GM19240 (cell line): ENCODE results near the gene CDH16.

Experiments
- DNase-seq: peaks from one replicate; pipeline ENCODE4 v3.0.0; 2011; ENCODE audit warnings: low spot score; ENCODE audit not compliant: insufficient read length

The CDH16 gene

GRCh38 chr16:66911801-66912200 is 6.9 kb downstream of the CDH16 start:
- DNase-seq: no peak

GRCh38 chr16:66911112-66911511 is 7.6 kb downstream of the CDH16 start:
- DNase-seq: no peak

GRCh38 chr16:66910175-66910940 is 8.3 kb downstream of the CDH16 start:
- no peak for DNase-seq

- no peak for DNase-seq
These were observed 9.7 kb downstream of the CDH16 start for GRCh38 chr16:66908762-66909559.

- DNase-seq: no peak
These were observed 10.6 kb downstream of the CDH16 start for GRCh38 chr16:66908116-66908515.

- DNase-seq: no peak
These were observed 11.5 kb downstream of the CDH16 start for GRCh38 chr16:66906916-66907836.

- DNase-seq: no peak
These were observed 12.8 kb downstream of the CDH16 start for GRCh38 chr16:66905633-66906539.

DNA sequence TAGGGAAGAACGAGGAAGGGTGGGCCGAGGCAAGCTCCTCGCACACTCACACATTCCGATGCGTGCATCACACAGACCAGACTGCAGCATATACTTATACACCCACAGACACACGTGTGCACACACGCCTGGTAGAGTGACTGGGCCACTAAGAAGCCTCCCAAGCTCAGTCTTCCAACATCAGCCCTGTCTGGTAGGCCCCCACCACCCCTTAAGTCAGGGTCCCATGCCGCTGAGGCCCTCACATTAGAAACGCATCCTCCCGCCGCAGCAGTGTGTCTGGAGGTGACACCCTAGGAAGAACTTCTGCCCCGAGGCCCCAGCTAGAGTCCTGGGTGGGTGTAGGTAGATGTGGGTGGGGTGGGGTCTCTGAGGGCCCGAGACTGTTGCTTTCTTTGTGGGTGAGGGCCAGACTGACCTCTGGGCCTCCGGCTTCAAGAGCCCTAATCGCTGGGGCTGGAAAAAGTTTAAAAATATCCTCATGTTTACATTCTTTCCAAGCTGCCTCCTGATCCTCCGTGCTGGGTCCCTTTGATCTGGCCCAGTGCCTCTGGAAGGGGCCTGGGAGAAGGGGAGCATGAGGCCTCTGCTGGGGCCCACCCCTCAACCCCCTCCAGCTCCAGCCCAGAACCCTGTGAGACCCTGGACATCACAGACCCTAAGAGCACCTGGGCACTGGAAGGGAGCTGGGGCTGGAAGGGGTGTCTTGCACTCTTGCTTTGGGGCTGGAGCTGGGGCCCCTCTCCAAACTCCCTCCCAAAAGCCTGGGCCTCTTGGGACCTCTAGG is 13.6 kb downstream of the CDH16 start:
- DNase-seq: no peak

DNA sequence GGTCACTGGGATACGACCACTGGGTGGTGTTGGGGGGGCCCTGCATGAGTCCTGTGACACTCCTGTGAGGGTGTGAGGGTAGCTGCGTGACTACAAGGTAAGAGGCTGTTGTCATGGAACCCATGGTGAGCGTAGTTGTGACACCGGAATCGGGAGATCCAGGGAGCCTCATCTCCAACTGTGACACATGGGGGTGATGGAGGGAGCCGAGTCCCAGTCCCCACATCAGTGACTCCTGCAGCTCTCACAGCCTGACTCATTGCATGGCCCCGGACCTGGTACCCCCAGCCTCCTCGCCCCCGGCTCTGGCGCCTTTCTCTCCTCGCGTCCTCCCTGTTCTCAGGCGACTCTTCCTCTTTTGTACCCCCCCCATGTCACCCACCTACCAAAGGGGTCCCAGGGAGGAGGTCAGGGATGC is 14.2 kb downstream of the CDH16 start:
- no peak for DNase-seq

GRCh38 chr16:66903544-66904427 is 14.9 kb downstream of the CDH16 start:
- no peak for DNase-seq

DNA sequence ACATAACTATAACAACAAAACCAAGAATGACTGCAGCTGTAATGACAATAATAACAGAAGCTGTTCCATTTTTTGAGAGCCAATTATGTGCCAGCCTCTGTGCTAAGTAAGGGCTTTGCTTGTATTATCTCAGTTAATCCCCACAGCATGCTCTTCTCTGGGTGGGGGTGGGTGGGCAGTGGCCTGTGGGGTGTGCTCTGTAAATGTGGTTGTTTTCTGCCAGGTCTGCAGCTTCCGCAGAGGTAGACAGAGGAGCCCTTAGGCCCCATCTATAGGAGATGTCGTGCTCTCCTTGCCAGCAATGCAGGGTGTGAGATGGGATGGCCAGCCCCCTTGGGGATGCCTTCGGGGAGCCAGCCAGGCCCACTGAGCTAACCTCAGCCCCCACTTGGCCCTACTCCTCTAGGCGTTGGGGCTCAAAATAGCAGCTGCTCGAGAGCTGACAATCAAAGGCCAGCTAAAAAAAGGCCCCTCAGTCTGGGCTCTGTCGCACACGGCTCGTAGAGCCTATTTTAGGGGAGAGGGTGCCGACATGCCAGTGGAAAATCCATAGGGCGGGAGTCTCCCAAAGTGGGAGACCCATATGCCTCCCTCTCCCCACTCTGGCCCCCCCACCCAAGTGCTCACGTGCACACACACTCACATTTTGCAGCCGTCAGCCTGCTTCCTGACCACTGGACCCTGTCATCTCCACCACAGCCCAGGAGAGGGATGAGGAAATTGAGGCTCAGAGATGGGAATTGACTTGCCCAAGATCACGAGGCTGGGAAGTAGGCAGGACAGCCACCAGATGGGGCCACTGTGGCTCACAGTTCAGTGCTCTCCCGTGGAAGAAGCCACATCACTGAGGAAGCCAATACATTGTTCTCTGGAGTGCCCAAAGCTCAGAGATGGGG is 15.8 kb downstream of the CDH16 start:
- no peak for DNase-seq

- no peak for DNase-seq
These were observed 17.1 kb downstream of the CDH16 start for GRCh38 chr16:66901626-66902025.

DNA sequence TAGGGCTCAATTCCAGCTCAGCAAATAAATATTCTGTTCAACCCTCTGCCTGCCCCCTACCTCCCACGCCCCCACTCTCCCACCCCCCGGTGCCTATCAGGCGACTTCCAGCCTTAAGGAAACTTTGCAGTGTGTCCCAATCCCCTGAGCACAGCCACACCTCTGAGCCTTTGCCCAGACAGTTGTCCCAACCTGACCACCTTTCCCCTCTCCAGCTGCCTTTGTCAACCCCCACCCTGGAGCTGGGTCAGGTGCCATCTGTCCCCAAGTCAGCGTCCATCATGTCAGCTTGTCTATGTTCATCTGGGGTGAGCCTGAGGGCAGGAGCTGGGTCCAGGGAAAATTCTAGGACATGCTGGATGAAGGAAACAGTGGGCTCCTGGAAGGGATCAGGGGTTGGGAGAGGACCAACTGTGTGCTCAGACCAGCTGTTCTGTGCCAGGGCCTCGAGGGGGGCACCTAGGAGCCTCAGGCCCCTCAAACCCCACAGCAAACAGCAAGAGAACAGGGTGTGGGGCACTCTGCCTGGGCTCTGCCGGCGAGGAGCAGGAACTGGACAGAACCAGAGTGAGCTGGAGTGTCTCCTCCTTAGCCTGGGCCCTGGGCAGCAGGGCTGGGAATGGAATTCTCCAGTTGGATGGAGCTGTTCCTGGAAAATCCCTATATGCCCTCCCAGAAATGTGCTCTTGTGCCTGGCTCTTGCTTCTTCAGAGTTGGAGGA is 17.8 kb downstream of the CDH16 start:
- no peak for DNase-seq

GRCh38 chr16:66899945-66900710 is 18.6 kb downstream of the CDH16 start:
- DNase-seq: no peak

- DNase-seq: no peak
These were observed 19.3 kb downstream of the CDH16 start for GRCh38 chr16:66899310-66899944.

DNA sequence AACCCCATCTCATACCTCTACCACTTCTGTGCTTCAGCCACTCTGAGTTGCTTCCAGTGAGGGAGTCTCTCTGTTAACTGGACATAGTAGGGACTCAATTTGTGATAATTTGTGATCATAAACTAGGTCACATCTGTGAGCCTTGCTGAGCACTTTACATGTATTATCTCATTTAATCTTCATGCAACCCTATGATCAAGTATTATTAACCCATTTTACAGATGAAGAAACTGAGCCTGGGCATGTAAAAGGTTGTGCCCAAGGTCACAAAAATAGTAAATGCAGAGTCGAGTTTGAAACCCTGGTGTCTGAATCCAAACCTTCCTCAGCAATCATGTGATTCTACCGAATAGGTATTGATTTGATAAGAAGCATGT is 19.8 kb downstream of the CDH16 start:
- no peak for DNase-seq
